GM23338 (cell line): ENCODE measurements around the gene HLA-C.

Experiments
- CTCF ChIP-seq, 2 experiments: fragments of 200-600 bp in 1 of 2; sonication (generic) in 1 of 2; conservative IDR thresholded peaks; 2 replicates each; pipeline versions ENCODE4 v1.5.1 to v1.6.1; 2016 to 2017; ENCODE audit warnings: antibody characterized with exemption in 2 of 2, low read depth in 2 of 2, mild to moderate bottlenecking in 2 of 2, moderate library complexity in 1 of 2
- EZH2 ChIP-seq: fragments of 200-600 bp; sonication (generic); IDR thresholded peaks from one replicate; pipeline ENCODE4 v1.8.0; 2017; ENCODE audit warnings: antibody characterized with exemption, mild to moderate bottlenecking, low read depth; ENCODE audit not compliant: unreplicated experiment
- EZH2phosphoT487 ChIP-seq: fragments of 200-600 bp; sonication (generic); IDR thresholded peaks from one replicate; pipeline ENCODE4 v1.8.1; 2018; ENCODE audit warnings: antibody characterized with exemption; ENCODE audit not compliant: unreplicated experiment
- POLR2AphosphoS5 ChIP-seq: IDR thresholded peaks from 2 replicates; pipeline ENCODE4 v1.6.1; 2016; ENCODE audit warnings: antibody characterized with exemption, low read depth
- TF ChIP-seq, protein P1 (sequence below): IDR thresholded peaks from one replicate; pipeline ENCODE4 v1.6.1; 2018; ENCODE audit warnings: antibody characterized with exemption; ENCODE audit not compliant: unreplicated experiment

- TF ChIP-seq CTCF (conservative IDR thresholded peaks at IDR 0.05; ENCODE audit: low read depth in 2 of 2) (no peak), POLR2AphosphoS5 (no peak), EZH2 (no peak), EZH2phosphoT487 (no peak)
- TF ChIP-seq, protein P1, sequence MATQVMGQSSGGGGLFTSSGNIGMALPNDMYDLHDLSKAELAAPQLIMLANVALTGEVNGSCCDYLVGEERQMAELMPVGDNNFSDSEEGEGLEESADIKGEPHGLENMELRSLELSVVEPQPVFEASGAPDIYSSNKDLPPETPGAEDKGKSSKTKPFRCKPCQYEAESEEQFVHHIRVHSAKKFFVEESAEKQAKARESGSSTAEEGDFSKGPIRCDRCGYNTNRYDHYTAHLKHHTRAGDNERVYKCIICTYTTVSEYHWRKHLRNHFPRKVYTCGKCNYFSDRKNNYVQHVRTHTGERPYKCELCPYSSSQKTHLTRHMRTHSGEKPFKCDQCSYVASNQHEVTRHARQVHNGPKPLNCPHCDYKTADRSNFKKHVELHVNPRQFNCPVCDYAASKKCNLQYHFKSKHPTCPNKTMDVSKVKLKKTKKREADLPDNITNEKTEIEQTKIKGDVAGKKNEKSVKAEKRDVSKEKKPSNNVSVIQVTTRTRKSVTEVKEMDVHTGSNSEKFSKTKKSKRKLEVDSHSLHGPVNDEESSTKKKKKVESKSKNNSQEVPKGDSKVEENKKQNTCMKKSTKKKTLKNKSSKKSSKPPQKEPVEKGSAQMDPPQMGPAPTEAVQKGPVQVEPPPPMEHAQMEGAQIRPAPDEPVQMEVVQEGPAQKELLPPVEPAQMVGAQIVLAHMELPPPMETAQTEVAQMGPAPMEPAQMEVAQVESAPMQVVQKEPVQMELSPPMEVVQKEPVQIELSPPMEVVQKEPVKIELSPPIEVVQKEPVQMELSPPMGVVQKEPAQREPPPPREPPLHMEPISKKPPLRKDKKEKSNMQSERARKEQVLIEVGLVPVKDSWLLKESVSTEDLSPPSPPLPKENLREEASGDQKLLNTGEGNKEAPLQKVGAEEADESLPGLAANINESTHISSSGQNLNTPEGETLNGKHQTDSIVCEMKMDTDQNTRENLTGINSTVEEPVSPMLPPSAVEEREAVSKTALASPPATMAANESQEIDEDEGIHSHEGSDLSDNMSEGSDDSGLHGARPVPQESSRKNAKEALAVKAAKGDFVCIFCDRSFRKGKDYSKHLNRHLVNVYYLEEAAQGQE: no peak
These were observed 28.4 kb downstream of the HLA-C start for GRCh38 chr6:31243508-31243907.
